Activated CD4-positive, alpha-beta T cell treated with anti-CD3 and anti-CD28 coated beads, Interleukin-10, Interleukin-2, amounts not matched to agents 100 ng/mL and 50 ng/mL, durations not matched to agents 16 hours and 8 hours (primary cell): ENCODE measurements around the gene TMSB10.

Experiments
- DNase-seq: peaks from one replicate; pipeline ENCODE4 v3.0.0-alpha.2; 2020

TMSB10 gene

GRCh38 chr2:84880645-84881521, 24.6 kb upstream of the TMSB10 start, which contains the start of gene TRABD2A:
TSS of gene TRABD2A (minus strand) at chr2:84881084. CDS start at chr2:84881039, 45 bp downstream.
- DNase-seq, result peak; percentile 71

DNA sequence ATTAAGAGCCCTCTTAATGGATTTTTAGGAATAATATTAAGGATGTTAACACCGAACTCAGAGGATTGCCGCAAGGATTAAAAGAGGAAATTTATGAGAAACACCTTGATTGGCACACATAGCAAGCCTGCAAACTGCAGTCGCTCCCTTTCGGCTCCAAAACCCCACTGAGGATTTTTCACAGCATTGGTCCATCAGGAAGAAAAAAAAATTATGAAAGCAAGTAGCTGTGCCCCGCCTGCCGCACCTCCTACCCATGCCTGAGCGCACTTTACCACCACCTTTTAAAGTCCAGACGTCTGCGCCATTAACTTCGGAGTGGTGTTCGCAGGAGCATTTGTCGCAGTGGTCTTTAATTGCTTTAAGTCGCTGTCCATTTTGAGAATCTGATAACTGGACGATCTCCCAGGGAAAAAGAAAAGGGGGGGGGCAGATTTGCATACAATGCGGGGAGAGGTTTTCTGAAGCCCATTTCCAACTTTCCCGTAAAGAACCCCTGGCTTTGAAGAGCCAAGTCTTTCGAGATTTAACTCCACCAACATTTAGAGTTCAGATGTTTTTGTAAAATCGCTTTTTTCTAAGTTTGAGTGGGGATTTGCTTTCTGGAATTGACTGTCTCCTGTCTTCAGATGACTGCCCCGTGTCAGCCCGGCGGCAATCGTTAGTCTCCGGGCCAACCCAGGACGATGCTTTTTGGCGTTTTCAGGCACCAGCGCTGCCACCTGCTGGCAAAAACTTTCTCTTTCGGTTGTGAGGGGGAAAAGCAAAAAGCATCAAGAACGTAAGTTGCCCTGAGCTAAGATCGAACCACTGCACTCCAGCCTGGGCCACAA, 23.7 kb upstream of the TMSB10 start:
- peak; percentile 94 for DNase-seq

DNA sequence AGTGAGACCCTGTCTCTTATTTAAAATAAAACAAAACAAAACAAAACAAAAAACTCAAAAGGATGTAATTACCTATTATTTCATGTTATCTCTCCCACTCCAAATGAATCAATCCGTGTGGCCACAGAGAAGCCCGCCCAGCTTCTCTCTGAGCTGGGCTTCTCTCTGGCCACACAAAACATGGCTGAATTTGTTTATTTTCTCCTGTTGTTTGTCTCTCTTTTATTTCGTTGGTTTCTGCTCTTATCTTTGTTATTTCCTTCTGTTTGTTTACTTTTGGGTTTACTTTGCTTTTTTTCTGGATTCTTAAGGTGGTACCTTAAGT, 23.1 kb upstream of the TMSB10 start:
- DNase-seq, result no peak

DNA sequence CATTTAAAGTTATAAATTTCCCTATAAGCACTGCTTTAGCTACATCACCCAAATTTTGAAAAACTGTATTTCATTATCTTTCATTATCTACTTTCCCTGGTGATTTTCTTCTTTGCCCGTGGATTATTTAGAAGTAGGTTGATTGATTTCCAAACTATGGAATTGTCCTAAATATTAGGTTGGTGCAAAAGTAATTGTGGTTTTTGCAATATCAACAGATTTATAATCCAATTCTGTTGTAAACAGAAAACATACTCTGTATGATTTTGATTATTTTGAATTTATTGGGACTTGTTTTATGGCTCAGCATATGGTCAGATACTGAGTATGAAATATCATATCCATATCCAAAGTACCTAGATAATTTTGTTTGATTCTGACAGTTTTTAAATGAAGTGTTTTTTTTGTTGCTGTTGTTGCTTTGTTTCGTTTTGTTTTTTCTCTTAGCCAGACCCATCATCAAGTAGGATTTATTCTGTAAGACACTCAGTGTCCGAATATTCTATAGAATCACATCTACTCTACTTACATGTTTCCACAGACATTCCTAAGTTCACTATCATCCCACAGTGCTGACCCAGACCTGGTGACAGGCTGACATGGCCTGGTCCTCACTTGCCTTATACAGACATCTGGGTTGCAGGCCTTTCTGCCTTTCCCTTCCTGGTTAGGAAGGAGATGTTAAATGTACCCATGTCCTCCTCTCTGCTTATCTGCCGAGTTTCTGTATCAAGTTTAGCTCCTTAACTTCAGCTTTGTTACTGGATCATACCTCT, 22.5 kb upstream of the TMSB10 start:
- DNase-seq, result no peak

- no peak for DNase-seq
These were observed 21.0 kb upstream of the TMSB10 start for GRCh38 chr2:84884449-84884848.

- DNase-seq, result no peak
These were observed 20.3 kb upstream of the TMSB10 start for GRCh38 chr2:84885111-84885510.

DNA sequence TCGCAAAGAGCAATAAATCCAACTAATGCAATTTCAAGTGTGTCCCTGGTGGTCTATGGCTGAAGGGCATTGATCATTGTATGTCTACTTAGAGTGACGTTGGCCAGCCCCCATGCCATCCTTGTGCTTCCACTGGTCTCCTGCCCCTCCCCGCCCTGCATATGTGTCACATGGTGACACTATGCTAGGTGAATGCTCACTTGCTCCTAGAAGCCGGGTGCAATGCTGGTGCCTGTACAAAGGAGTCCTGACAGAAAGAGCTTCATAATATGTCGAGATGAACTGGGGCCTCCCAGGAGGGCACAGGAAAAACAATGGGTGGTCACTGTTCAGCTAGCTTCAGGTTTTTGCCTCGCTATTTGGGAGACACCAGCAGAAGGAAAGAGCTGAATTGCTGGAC, 18.7 kb upstream of the TMSB10 start:
- no peak for DNase-seq

DNA sequence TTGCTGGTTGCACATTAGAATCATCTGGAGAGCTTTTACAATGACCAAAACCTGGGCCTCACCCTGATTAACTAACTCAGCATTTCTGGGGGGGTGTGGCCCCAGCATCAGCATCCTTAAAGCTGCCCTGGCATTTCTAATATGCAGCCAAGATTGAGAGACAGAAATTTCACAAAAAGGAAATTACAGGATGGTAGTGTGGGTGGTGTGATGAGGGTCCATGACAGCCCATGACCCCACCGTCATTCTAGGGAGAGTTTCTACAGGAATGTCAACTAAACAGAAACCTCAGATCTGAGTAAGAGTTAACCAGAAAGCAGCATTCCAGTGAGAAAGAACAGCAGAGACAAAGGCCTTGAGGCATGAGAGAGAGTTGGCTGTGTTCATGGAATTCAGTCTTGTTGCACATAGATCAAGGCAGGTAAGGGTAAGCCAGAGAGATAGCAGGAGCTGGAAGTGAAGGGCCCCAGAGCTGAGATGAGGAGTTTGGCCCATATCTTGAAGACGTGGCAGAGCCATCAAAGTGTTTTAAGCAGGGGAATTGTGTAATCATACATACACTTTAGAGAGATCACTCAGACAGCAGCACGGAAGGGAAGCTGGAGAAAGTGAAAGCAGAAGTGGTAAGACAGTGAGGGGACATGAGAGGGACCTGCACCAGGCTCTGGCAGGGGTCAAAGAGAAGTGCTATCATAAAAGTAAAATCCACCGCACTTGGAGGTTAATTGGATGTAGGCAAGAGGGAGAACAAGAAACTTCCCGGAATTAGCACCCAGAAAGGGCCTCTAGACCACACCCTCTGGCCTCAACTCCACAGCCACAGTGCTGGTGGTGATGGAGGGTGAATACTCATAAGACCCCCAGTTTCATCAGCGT, 16.8 kb upstream of the TMSB10 start:
- peak; percentile 81 for DNase-seq

DNA sequence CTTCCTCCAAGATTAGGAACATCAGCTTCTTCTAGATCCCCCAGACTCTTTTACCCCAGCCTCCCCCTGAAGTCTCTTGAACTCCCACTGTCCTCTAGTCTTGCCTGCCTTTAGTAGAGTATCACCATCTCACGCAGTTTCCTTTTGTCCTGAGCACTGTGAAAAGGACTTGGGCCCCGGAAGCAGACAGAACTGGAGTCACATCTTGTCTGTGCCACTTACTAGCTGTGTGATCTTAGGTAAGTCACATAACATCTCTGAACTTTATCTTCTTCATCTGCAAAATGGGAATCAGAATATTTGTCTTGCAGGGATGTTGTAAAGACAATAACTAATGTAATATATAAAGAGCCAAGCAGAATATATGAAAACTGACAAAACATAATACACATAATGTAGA, 16.1 kb upstream of the TMSB10 start:
- peak; percentile 43 for DNase-seq

DNA sequence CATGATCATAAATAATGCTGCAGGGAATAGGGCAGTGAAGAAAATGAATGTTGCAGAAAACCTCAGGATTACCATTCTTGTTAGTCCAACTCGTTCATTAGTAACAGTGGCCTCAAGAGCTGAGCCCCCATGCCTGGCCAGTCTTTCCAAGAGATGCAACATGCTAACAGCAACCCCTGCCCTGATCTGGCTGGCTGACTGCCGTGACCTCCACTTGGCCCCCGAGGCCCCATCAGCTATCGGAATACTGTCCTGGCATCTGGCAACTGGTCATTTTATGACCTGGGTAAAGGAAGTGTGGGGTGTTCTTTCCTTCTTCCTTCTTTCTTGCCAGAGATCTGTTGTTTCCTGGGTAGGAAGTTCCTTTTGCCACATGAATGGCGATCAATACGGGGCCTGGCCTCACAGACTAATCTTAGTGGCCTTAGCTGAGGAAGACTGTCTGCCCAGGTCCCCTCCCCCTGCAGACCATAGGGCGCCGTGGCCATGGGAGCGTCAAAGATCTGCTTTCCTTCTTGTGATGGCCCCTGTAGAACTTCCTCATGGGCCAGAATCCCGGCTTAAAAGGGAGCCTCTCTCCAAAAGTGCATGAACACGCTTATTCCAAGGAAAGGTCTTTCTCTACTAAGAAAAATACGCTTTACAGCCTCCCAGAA, 14.0 kb upstream of the TMSB10 start:
- DNase-seq, result no peak

GRCh38 chr2:84894131-84894586, 11.3 kb upstream of the TMSB10 start:
- DNase-seq, result no peak

- DNase-seq, result peak; percentile 32
These were observed 10.5 kb upstream of the TMSB10 start for GRCh38 chr2:84894758-84895520.

DNA sequence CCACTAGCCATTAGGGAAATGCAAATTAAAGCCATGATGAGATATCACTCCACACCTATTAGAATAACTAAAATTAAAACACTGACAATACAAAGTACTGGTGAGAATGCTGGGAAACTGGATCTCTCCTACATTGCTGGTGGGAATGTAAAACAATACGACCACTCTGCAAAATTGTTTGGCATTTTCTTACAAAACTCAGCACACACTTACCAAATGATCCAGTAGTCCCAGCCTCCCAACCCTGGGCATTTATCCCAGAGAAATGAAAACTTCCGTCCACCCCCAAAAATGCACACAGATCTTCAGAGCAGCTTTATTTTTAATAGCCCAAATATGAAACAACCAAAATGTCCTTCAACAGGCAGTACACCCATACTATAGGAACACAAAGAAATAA, 8.9 kb upstream of the TMSB10 start:
- DNase-seq, result no peak

GRCh38 chr2:84897773-84898172, 7.7 kb upstream of the TMSB10 start:
- DNase-seq, result peak; percentile 69

- no peak for DNase-seq
These were observed 5.9 kb upstream of the TMSB10 start for GRCh38 chr2:84899304-84900204.

DNA sequence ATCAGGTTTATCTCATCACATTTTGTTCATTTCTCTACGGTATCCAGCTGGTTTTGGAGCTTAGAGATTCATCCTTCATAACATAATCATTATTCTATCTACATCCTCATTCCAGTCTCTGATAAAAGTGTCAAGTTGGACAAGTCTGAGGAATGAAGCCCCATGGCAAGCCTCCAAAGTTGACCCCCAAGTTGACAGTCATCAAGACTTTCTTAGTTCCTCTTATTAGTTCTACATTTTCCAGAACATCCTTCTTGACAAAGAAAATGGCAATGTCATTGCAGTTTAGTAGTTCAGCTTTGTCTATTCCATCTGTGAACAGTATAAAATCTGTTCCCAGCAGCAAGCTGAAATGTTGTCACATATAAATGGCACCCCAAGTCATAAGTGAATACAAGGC, 4.5 kb upstream of the TMSB10 start:
- no peak for DNase-seq

DNA sequence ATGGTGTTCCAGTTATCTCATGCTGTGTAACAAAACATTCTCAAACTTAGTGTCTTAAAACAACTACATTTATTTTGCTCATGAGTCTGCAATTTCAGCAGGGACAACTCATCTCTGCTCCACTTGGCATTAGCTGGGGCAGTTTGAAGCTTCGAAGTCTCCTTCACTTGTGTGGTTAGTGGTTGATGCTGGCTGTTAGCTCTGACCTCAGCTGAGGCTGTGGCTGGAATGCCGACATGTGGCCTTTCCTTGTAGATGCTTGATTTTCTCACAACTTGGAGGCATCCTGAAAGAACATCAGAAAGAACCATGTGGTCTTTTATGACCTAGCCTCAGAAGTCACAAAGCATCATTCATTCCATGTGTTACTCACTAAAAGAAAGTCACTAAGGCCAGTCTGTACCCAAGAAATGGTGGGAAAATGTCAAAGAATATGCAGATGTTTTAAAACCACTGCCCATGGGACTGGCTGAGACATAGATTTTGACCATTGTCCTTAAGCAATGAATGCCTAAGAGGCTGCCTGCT, 3.8 kb upstream of the TMSB10 start:
- peak; percentile 29 for DNase-seq

- DNase-seq, result no peak
These were observed 2.9 kb upstream of the TMSB10 start for GRCh38 chr2:84902526-84902925.

- DNase-seq, result no peak
These were observed 1.3 kb upstream of the TMSB10 start for GRCh38 chr2:84904151-84904550.
